ENCODE measurements around the gene CNTN4.
"Not testable (repeated sequence)": the region's sequence is repeated elsewhere in the genome, so short reads cannot be mapped to it uniquely, and the experiment has no call there.

The CNTN4 gene

DNA sequence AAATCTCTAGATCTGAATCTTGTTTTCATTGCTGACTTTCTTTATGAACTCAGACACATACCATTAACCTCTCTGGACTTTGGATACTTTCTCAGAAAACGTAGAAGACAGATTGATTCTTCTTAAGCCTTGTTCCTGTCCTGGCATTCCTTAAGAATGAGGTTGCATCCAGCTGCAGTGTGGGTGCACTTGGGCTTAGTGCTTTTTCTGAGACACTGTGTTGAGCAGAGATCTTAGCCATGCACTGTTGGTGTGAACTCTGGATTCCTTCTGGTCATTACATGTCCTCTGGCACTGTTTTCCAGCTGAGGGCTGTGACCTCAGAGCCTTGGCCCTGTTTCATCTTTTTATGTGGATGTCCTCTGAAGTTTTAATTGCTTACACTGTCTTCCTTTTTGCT is 428.3 kb downstream of the CNTN4 start:
- no peak for DNase-seq

DNA sequence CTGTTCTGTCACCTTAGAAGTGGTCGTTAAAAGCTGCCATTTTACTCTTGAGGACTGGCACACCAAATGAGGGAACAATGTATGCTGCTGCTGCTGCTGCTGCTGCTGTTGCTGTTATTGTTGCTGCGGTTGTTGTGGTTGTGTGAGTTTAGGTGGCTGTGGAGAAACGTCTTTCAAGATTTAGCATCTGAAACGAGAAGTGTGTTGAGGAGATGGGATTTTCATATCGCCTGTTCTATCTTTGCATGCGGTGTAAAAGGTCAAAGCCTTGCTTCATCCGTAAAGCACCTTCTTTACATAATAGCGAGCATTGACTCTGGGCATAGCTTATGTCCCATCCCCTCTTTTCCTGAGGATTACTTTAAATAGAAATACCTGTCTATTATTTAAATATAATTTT is 428.7 kb downstream of the CNTN4 start:
- DNase-seq, result not testable (repeated sequence)

DNA sequence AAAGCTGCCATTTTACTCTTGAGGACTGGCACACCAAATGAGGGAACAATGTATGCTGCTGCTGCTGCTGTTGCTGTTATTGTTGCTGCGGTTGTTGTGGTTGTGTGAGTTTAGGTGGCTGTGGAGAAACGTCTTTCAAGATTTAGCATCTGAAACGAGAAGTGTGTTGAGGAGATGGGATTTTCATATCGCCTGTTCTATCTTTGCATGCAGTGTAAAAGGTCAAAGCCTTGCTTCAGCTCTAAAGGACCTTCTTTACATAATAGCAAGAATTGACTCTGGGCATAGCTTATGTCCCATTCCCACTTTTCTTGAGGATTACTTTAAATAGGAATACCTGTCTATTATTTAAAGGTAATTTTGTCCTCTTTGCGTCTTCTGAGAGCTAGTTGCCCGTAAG is 436.1 kb downstream of the CNTN4 start:
- DNase-seq, result not testable (repeated sequence)

- DNase-seq, result no peak
Measured at GRCh38 chr3:2535206-2535605, 436.5 kb downstream of the CNTN4 start.

GRCh38 chr3:2536575-2536974 is 437.9 kb downstream of the CNTN4 start:
- DNase-seq, result no peak

- no peak for DNase-seq
Measured at GRCh38 chr3:2540115-2540514, 441.4 kb downstream of the CNTN4 start.

- no peak for DNase-seq
Measured at GRCh38 chr3:2543247-2543646, 444.6 kb downstream of the CNTN4 start.

GRCh38 chr3:2544212-2544611 is 445.5 kb downstream of the CNTN4 start:
- no peak for DNase-seq

DNA sequence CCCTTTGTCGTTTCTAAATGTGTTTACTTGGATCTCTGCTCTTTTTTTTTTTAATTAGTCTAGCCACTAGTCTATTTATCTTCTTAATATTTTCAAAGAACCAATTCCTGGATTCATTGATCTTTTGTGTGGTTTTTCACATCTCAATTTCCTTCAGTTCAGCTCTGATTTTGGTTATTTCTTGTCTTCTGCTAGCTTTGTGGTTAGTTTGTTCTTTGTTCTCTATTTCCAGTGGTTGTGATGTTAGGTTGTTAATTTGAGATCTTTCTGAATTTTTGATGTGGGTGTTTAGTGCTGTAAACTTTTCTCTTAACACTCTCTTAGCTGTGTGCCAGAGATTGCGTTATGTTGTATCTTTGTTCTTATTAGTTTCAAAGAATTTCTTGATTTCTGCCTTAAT is 446.1 kb downstream of the CNTN4 start:
- no peak for DNase-seq

- no peak for DNase-seq
Measured at GRCh38 chr3:2547049-2547448, 448.4 kb downstream of the CNTN4 start.

GRCh38 chr3:2554656-2555055 is 456.0 kb downstream of the CNTN4 start:
- DNase-seq, result no peak

DNA sequence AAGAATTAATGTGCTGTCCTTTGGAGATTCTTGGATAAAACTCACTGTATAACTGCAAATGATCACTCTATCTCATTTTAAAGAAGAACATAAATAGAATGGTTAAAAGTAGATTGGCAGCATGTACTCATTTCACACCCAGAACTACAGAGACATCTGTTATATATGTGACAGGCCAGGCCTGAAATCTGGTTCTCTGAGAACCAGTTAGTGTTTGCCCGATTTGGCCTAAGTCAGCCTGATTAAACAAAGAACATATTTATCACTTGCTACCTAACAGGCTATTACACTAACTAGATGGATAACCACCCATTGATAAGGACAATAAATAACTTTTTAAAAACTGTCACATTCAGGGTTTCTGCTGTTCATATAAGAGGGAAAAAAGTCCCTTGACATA is 460.1 kb downstream of the CNTN4 start:
- no peak for DNase-seq

GRCh38 chr3:2567451-2567850 is 468.8 kb downstream of the CNTN4 start:
- no peak for DNase-seq

DNA sequence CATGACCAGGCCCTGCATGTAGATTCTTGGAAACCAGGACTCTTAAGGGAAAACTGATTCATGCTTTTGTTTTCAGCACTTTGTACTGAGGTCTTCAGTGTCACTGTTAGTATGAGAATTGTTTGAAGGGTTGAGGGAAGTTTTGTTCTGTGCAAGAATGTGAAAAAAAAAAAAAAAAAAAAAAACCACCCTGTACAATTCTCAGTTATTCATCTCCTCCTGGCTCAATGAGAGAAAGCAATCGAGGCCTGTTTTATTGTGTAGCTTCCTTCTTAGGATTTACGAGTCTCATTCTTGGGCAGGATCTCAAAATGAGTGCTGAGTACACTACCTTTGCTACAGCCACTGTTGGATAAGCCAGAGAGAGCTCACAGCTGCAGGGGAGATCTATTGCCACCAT is 469.5 kb downstream of the CNTN4 start:
- no peak for DNase-seq

DNA sequence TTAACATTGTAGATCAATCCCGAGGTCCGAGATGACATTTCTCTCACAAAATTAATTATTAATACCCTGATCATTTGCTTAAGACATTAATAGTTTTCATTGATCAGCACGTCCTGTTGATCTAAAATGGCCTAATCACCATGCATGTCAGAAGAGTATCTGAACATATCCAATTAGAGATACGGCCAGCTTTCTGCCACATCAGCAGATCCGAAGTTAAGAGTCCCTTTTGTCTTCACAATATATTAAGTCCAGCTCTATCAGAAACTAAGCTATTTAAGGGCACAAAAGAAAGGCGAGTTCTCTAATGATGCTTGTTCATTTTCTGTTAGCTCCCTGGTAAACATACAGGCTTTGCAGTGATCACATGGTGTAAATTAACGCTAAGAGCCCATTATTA is 470.3 kb downstream of the CNTN4 start:
- DNase-seq, result no peak

DNA sequence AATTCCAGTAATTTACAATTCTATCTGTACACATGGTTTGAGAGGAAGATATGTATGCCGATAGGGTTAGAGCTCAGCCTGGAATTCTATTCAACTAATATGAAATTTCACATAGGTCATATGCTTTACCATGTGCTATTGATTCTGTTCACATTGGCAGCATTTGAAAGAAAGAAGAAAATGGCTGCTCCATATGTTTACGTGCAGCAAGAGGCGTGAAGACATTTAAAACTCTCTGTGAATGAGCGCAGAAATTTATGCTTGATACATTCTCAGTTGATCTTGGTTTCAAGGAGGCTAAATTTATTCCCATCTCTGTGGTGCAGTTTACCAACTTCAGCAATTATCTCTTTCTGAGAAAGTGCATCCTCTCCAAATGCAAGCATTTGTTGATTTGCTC is 478.9 kb downstream of the CNTN4 start:
- DNase-seq, result no peak

DNA sequence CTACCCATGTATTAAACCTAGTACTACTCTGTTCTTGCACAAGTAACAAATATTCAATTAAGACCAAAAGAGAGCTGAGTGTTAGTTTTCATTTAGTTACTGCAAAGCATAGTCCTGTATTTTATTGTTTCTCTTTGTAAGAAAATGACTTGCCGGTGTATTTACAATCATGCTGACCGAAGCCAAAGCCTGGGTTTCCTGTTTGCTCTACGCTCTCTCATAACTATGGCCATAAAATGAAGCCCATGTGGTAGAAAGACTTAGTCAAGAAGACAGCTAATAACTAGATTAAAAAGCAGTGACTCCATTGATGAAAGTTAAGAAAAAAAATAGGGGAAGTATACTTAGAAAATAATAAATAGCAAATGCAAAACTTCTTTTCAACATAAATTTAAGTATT is 479.9 kb downstream of the CNTN4 start:
- no peak for DNase-seq

- no peak for DNase-seq
Measured at GRCh38 chr3:2579206-2579605, 480.5 kb downstream of the CNTN4 start.

DNA sequence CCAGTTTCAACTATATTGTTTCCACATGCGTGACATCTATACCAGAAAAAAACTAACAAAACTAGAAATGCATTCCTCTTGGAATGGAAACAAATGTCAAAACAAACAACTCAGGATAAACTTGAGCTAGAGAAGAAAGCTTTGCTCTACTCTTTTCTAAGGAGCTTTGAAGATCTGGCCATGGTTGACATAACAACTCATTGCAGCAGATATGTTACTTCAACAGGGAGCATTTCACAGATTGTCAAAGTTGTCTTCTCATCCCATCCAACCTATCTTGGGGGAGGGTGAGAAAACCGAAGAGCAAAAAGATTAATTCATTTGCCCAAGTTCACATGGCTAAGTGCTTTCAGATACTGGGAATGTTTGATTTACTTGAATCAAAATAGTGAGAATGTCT is 484.4 kb downstream of the CNTN4 start:
- no peak for DNase-seq

DNA sequence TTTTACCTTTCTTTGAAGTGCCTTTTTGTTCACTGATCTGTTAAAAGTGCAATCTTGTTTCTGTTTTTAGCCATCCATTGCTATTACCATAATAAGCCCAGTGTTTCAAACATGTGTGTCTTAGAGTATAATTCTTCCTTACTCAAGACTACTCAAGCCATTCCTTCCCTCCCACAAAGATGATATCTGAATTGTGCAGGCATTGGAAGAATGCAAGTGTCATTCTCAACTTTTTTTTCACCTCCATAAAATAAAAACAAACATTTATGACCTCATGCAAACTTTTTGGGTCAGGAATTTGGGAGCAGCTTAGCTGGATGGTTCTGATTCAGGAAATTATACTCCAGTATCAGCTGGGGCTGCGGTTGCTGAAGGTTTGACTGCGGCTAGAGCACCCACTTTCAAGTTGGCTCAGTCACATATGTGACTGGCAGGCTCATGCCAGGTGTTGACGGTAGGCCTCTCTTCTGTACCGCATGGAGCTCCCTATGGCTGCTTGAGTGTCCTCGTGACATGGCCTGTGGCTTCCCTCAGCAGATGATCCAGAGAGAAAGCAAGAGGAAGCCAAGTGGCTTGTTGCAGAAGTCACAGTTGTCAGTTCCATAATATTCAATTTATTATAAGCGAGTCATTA is 490.8 kb downstream of the CNTN4 start:
- DNase-seq, result no peak

DNA sequence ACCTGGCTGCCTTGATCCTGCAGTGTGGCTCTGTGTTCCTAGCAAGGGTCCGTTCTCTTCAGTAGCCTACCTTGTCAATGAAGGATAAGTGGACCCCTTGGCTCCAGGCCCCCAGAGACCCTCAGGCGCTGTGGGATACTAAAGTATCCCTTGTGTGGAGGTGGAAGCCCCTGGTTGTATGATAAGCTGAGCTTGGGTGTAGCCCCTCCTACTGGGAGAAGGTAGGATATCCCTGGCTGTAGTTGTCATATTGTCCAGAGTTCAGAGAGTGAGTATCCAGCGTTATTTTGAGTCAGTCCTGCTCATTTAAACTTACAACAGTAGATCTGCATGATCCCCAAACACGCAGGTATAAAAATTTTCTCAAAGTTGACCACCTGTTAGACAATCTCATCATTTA is 496.8 kb downstream of the CNTN4 start:
- DNase-seq, result no peak

DNA sequence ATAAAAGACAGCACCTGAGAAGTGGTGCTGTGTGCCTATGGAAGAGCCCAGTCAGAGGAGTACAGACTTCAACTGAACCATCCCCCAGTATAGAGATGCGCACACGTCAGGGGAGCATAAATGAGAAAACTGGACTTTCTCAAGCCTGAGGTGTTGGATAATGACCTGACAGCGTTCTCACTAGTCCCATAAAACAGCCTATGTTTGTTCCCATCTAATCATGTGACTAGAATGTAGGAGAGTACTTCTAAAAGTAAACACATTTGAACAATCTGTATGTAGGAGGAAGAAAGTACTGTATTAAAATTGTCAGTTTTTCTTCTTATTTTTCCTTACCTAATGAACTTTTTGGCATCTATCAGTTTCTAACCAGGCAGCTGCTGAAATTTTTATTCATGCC is 498.9 kb downstream of the CNTN4 start:
- DNase-seq, result no peak

DNA sequence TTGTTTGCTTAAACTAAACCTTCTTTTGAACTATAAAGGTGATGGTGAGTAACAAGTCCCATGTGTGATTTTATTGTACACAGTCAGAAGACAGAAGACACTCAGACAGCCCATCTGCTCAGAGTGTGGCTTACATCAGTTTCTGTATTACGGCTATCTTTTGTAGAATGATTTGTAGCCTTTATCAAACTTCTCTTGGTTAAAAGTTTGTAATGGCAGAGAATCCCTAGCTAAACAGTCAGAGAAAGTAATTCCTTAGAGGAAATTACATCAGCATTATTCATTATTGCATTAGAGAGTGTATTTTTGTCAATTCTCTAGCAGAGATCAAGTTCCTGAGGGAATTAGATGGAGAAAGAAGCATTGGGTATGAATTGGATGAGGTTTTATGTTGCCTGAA is 500.8 kb downstream of the CNTN4 start:
- DNase-seq, result no peak

GRCh38 chr3:2603692-2604289 is 505.1 kb downstream of the CNTN4 start:
- no peak for DNase-seq

DNA sequence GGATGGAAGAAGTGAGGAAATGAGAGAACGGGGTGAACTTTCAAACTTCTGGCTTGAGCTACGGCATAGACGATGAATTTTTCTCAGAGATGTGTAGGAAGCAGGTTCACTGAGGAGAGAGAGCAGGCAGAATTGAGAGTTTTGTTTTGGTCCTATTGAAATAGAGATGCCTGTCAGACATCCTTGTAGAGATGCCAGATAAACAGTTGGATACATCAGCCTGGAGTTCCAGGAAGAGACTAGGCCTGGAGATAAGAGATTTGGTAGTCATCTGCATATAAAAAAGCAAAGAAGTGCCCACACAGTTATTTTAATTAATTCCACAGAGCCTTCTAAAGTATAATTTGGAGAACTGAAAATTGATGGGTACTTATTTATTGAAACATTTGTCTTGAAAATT is 515.9 kb downstream of the CNTN4 start:
- no peak for DNase-seq

Measured in 8988T (cell line).